ENCODE measurements around the gene C1QTNF3.

- TF ChIP-seq, protein P1, sequence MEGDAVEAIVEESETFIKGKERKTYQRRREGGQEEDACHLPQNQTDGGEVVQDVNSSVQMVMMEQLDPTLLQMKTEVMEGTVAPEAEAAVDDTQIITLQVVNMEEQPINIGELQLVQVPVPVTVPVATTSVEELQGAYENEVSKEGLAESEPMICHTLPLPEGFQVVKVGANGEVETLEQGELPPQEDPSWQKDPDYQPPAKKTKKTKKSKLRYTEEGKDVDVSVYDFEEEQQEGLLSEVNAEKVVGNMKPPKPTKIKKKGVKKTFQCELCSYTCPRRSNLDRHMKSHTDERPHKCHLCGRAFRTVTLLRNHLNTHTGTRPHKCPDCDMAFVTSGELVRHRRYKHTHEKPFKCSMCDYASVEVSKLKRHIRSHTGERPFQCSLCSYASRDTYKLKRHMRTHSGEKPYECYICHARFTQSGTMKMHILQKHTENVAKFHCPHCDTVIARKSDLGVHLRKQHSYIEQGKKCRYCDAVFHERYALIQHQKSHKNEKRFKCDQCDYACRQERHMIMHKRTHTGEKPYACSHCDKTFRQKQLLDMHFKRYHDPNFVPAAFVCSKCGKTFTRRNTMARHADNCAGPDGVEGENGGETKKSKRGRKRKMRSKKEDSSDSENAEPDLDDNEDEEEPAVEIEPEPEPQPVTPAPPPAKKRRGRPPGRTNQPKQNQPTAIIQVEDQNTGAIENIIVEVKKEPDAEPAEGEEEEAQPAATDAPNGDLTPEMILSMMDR (IDR thresholded peaks at IDR 0.05; ENCODE audit: insufficient read depth, low read length, poor library complexity, severe bottlenecking) = no peak
- TF ChIP-seq EZH2phosphoT487 (conservative IDR thresholded peaks at IDR 0.05; ENCODE audit: low read length) = no peak
Observed at GRCh38 chr5:34047143-34047542, 4.1 kb upstream of the C1QTNF3 start.
